GM23338 (cell line): ENCODE data around the gene SFI1.

ENCODE experiments used
- EZH2 ChIP-seq: fragments of 200-600 bp; sonication (generic); IDR thresholded peaks from one replicate; pipeline ENCODE4 v1.8.0; 2017; ENCODE audit warnings: antibody characterized with exemption, mild to moderate bottlenecking, low read depth; ENCODE audit not compliant: unreplicated experiment
- TF ChIP-seq, protein P1 (sequence below), 2 experiments: fragments of 200-600 bp in 1 of 2; sonication (generic) in 1 of 2; conservative IDR thresholded peaks; 2 replicates each; pipeline versions ENCODE4 v1.5.1 to v1.6.1; 2016 to 2017; ENCODE audit warnings: antibody characterized with exemption in 2 of 2, low read depth in 2 of 2, mild to moderate bottlenecking in 2 of 2, moderate library complexity in 1 of 2

DNA sequence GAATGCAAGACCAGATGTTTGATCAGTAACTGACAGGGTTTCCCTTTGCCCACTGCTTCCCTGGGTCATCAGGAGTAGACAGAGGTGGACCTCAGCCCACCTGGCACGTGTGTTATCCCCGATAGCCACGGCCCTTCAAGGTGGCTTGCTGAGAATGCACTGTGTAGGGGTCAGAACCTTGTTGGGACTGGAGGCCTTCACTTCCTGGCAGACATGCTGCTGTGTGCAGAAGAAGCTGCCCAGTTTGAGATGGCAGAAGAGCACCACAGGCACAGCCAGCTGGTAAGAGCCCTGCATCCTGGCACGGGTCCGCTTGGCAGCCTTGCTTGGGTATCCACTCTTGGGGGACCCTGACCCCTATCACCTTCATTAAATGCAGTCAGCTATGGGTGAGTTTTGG, 81.8 kb downstream of the SFI1 start:
- TF ChIP-seq, protein P1, sequence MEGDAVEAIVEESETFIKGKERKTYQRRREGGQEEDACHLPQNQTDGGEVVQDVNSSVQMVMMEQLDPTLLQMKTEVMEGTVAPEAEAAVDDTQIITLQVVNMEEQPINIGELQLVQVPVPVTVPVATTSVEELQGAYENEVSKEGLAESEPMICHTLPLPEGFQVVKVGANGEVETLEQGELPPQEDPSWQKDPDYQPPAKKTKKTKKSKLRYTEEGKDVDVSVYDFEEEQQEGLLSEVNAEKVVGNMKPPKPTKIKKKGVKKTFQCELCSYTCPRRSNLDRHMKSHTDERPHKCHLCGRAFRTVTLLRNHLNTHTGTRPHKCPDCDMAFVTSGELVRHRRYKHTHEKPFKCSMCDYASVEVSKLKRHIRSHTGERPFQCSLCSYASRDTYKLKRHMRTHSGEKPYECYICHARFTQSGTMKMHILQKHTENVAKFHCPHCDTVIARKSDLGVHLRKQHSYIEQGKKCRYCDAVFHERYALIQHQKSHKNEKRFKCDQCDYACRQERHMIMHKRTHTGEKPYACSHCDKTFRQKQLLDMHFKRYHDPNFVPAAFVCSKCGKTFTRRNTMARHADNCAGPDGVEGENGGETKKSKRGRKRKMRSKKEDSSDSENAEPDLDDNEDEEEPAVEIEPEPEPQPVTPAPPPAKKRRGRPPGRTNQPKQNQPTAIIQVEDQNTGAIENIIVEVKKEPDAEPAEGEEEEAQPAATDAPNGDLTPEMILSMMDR (conservative IDR thresholded peaks at IDR 0.05; ENCODE audit: low read depth in 2 of 2) = no peak
- no peak for TF ChIP-seq EZH2
